IMR-90 (cell line): ENCODE measurements around the gene MRPL40. TPM values are rescaled to one million over a fixed set of nuclear protein-coding genes. Genes with fewer than 3 reads are reported as not detected.

Source experiments
- ATAC-seq: fragments of 200-7000 bp; cut with Tn5 transposase; 2 replicates; pipeline ENCODE4 v1.9.1; 2020; ENCODE audit warnings: low read depth, mild to moderate bottlenecking, moderate library complexity
- BruUV-seq: library from RNA; stranded (reverse); fragments of 400-500 nt; replicated peaks from 2 replicates; lab custom pipeline; 2021; lab: Mats Ljungman, UMichigan
- CTCF ChIA-PET: fragments of 300-600 bp; formaldehyde crosslinking; extraction: SDS; loops from one replicate; lab custom pipeline; 2021; ENCODE audit warnings: antibody characterized with exemption; lab: Yijun Ruan, JAX
- POLR2A ChIA-PET: fragments of 300-600 bp; sonication (Branson Sonifier 250); formaldehyde crosslinking; loops from one replicate; lab custom pipeline; 2022; ENCODE audit warnings: antibody characterized with exemption; ENCODE audit not compliant: unreplicated experiment; lab: Charles Lee
- DNase-seq: peaks from one replicate; pipeline ENCODE4 v3.0.0; 2013
- H2AFZ ChIP-seq: replicated peaks from 2 replicates; pipeline ENCODE3; 2013; ENCODE audit warnings: low read length, mild to moderate bottlenecking; ENCODE audit not compliant: poor library complexity
- H2AK5ac ChIP-seq: 2 replicates; pipeline ENCODE4 v1.6.1; 2013; ENCODE audit warnings: low read depth, low read length, inconsistent platforms
- H2AK9ac ChIP-seq: replicated peaks from 2 replicates; pipeline ENCODE3; 2013; ENCODE audit warnings: mild to moderate bottlenecking, low read depth, low read length, moderate library complexity; ENCODE audit not compliant: poor library complexity
- H2BK120ac ChIP-seq: 2 replicates; pipeline ENCODE4 v1.6.1; 2013; ENCODE audit warnings: low read depth, low read length, inconsistent platforms
- H2BK15ac ChIP-seq: 3 replicates; pipeline ENCODE4 v1.6.1; 2013; ENCODE audit warnings: low read depth, low read length, inconsistent platforms
- H2BK20ac ChIP-seq: 2 replicates; pipeline ENCODE4 v1.6.1; 2013; ENCODE audit warnings: low read depth, mild to moderate bottlenecking, inconsistent platforms, low read length, moderate library complexity
- H2BK5ac ChIP-seq: 2 replicates; pipeline ENCODE4 v1.6.1; 2013; ENCODE audit warnings: mild to moderate bottlenecking, low read depth, low read length, inconsistent platforms; ENCODE audit not compliant: poor library complexity, severe bottlenecking
- H3K14ac ChIP-seq: replicated peaks from 2 replicates; pipeline ENCODE4 v1.6.1; 2013; ENCODE audit warnings: low read depth, low read length, inconsistent platforms
- H3K18ac ChIP-seq: 2 replicates; pipeline ENCODE4 v1.6.1; 2013; ENCODE audit warnings: low read depth, low read length, control low read depth
- H3K23ac ChIP-seq: 2 replicates; pipeline ENCODE4 v1.6.1; 2013; ENCODE audit warnings: low read depth, low read length, inconsistent platforms
- H3K27ac ChIP-seq: 2 replicates; pipeline ENCODE4 v1.5.1; 2013; ENCODE audit warnings: mild to moderate bottlenecking, control low read depth, low read length; ENCODE audit not compliant: insufficient read depth
- H3K27me3 ChIP-seq: 2 replicates; pipeline ENCODE4 v1.6.1; 2013; ENCODE audit warnings: low read length; ENCODE audit not compliant: control insufficient read depth, insufficient read depth
- H3K36me3 ChIP-seq: 2 replicates; pipeline ENCODE4 v1.6.1; 2013; ENCODE audit warnings: low read length, mixed read lengths; ENCODE audit not compliant: control insufficient read depth, insufficient read depth
- H3K4ac ChIP-seq: 2 replicates; pipeline ENCODE4 v1.6.1; 2013; ENCODE audit warnings: low read depth, low read length, inconsistent platforms
- H3K4me1 ChIP-seq: 2 replicates; pipeline ENCODE4 v1.6.1; 2013; ENCODE audit warnings: low read length, mixed read lengths; ENCODE audit not compliant: control insufficient read depth, insufficient read depth
- H3K4me2 ChIP-seq: 2 replicates; pipeline ENCODE4 v1.6.1; 2013; ENCODE audit warnings: low read depth, mild to moderate bottlenecking, control low read depth, low read length, moderate library complexity
- H3K4me3 ChIP-seq: 2 replicates; pipeline ENCODE4 v1.5.1; 2013; ENCODE audit warnings: low read depth, mild to moderate bottlenecking, control low read depth, low read length, moderate library complexity; ENCODE audit not compliant: insufficient read depth
- H3K56ac ChIP-seq: 2 replicates; pipeline ENCODE4 v1.6.1; 2013; ENCODE audit warnings: low read length, inconsistent platforms; ENCODE audit not compliant: insufficient read depth; ENCODE audit errors: extremely low read depth
- H3K79me1 ChIP-seq, 2 experiments: 2 replicates each; pipeline ENCODE4 v1.6.1; 2013; ENCODE audit warnings: low read length in 2 of 2, inconsistent platforms in 1 of 2, low read depth in 1 of 2
- H3K9ac ChIP-seq: 2 replicates; pipeline ENCODE4 v1.6.1; 2013; ENCODE audit warnings: low read depth, low read length, control low read depth
- H3K9me1 ChIP-seq: 2 replicates; pipeline ENCODE4 v1.6.1; 2013; ENCODE audit warnings: low read length, inconsistent platforms; ENCODE audit not compliant: insufficient read depth
- H3K9me3 ChIP-seq: 2 replicates; pipeline ENCODE4 v1.6.1; 2013; ENCODE audit warnings: low read length; ENCODE audit not compliant: control insufficient read depth, insufficient read depth
- H4K20me1 ChIP-seq: 2 replicates; pipeline ENCODE4 v1.6.1; 2013; ENCODE audit warnings: low read length, inconsistent platforms; ENCODE audit not compliant: insufficient read depth
- H4K5ac ChIP-seq: 2 replicates; pipeline ENCODE4 v1.6.1; 2013; ENCODE audit warnings: mild to moderate bottlenecking, low read depth, low read length, control low read depth
- H4K8ac ChIP-seq, 2 experiments: 2 replicates each; pipeline ENCODE4 v1.6.1; 2013; ENCODE audit warnings: low read depth in 2 of 2, low read length in 2 of 2, control low read depth in 1 of 2, inconsistent platforms in 1 of 2
- H4K91ac ChIP-seq: 2 replicates; pipeline ENCODE4 v1.6.1; 2013; ENCODE audit warnings: low read depth, low read length, inconsistent platforms; ENCODE audit not compliant: insufficient read depth
- CEBPB ChIP-seq: IDR thresholded peaks from 2 replicates; pipeline ENCODE4 v1.6.1; 2012; ENCODE audit warnings: low read depth, low read length, improper control_type of control experiment
- MAZ ChIP-seq: IDR thresholded peaks from 2 replicates; pipeline ENCODE4 v1.6.1; 2012; ENCODE audit warnings: low read depth, mild to moderate bottlenecking, low read length, improper control_type of control experiment, moderate library complexity, borderline replicate concordance
- NFE2L2 ChIP-seq: fragments of 150-350 bp; IDR thresholded peaks from 2 replicates; pipeline ENCODE4 v1.6.1; 2016; ENCODE audit warnings: low read depth, mild to moderate bottlenecking, low read length
- POLR2A ChIP-seq: IDR thresholded peaks from 2 replicates; pipeline ENCODE4 v1.6.1; 2012; ENCODE audit warnings: mild to moderate bottlenecking, low read depth, low read length
- RAD21 ChIP-seq: IDR thresholded peaks from 2 replicates; pipeline ENCODE4 v1.6.1; 2012; ENCODE audit warnings: low read length, improper control_type of control experiment
- RCOR1 ChIP-seq: IDR thresholded peaks from 2 replicates; pipeline ENCODE4 v1.6.1; 2012; ENCODE audit warnings: mild to moderate bottlenecking, low read length, improper control_type of control experiment; ENCODE audit not compliant: insufficient replicate concordance
- RFX5 ChIP-seq: IDR thresholded peaks from 2 replicates; pipeline ENCODE4 v1.8.0; 2012; ENCODE audit warnings: low read depth, mild to moderate bottlenecking, low read length, moderate library complexity
- SMC3 ChIP-seq: fragments of 150-350 bp; IDR thresholded peaks from 2 replicates; pipeline ENCODE4 v1.6.1; 2016; ENCODE audit warnings: low read depth, mild to moderate bottlenecking, antibody characterized with exemption, low read length, moderate library complexity
- WGBS, 2 experiments: methylation state at CpG; one replicate each; pipeline versions ENCODE4 v1.1.5 to v1.1.7; 2013; ENCODE audit warnings: missing lambda C conversion rate in 2 of 2; ENCODE audit not compliant: insufficient read length in 1 of 2; ENCODE audit errors: extremely low coverage in 2 of 2; 5-methylcytosine and 5-hydroxymethylcytosine counted together
- dilution Hi-C: fragments of 300-500 bp; cut with HindIII; formaldehyde crosslinking; loops from one replicate; pipeline ENCODE4 v1.14.3; 2018; ENCODE audit warnings: low sequenced_read_pairs; ENCODE audit not compliant: unreplicated experiment
- in situ Hi-C: fragments of 300-500 bp; cut with MboI; formaldehyde crosslinking; loops from 3 replicates; pipeline ENCODE4 v1.14.3; 2019; ENCODE audit warnings: low sequenced_read_pairs, inconsistent platforms, mixed read lengths
- intact Hi-C: fragments of 100-400 bp; cut with micrococcal nuclease; formaldehyde crosslinking; loops from 2 replicates; pipeline ENCODE4 v1.10.0; 2022
- polyA plus RNA-seq, 3 experiments: library from polyadenylated mRNA; depleted of rRNA; stranded (reverse); fragments of >200 nt; gene quantifications; 2 replicates each; pipeline ENCODE4 v1.2.3, GENCODE V29; 2012; ENCODE audit warnings: low replicate concordance in 1 of 3
- total RNA-seq: library from RNA; depleted of rRNA; stranded (reverse); fragments of >200 nt; gene quantifications from 2 replicates; pipeline ENCODE4 v1.2.3, GENCODE V29; 2012
- TF ChIP-seq, protein P1 (sequence below): fragments of 150-350 bp; IDR thresholded peaks from 2 replicates; pipeline ENCODE4 v1.6.1; 2017; ENCODE audit warnings: mild to moderate bottlenecking, antibody characterized with exemption, low read length, low read depth
- TF ChIP-seq, protein P2 (sequence below): conservative IDR thresholded peaks from 2 replicates; pipeline ENCODE4 v1.5.1; 2012; ENCODE audit warnings: mild to moderate bottlenecking, low read depth, low read length, improper control_type of control experiment

Gene MRPL40
- total and polyA plus RNA-seq, 2 of the 4 experiments (the other 2 are of a cell fraction), result 36.7 to 37.5 TPM

DNA sequence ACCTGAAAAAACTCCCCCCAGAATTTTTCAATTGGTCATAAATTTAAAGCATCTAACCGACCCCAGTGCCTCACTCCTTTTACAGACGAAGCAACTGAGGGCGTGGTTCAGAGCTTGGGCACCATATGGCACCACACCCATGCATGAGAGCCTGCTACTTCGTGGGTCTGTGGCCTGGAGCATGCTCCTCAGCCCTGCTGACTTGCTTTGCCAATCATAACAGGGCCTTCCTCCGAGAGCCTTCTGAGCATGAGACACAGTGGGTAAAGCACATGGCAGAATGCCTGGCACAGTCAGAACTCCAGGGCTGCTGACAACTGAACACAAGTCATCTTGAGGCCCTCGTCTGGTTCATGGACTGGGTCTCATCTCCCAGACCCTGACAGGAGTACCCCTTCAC is 34.1 kb upstream of the MRPL40 start:
- dilution Hi-C loops, result no loop called here
- WGBS, 2 experiments, result 76% methylated on average over 3 of the region's 6 CpGs; no CpG with 5 or more reads in 1 of the 2 experiments

More for the DNA sequence above, 34.1 kb upstream of the MRPL40 start:
- no peaks in the 10 kb centered on the region for H3K4me1 ChIP-seq
- no peak overlapping the region for H3K9ac ChIP-seq
- no peak overlapping the region for H2AK5ac ChIP-seq
- H3K9me1 ChIP-seq, result peaks cover 5% of the 10 kb centered on the region; the same call in 1 of the 2 replicates
- peaks cover 50% of the 10 kb centered on the region for H3K36me3 ChIP-seq
- BruUV-seq, result no TSS peak
- H4K8ac ChIP-seq, result no peak overlapping the region
- TF ChIP-seq POLR2A, result no peak
- no peak for TF ChIP-seq RAD21
- TF ChIP-seq RFX5, result no peak
- no peak for TF ChIP-seq MAZ
- TF ChIP-seq RCOR1, result no peak
- TF ChIP-seq SMC3, result no peak
- TF ChIP-seq, protein P1, sequence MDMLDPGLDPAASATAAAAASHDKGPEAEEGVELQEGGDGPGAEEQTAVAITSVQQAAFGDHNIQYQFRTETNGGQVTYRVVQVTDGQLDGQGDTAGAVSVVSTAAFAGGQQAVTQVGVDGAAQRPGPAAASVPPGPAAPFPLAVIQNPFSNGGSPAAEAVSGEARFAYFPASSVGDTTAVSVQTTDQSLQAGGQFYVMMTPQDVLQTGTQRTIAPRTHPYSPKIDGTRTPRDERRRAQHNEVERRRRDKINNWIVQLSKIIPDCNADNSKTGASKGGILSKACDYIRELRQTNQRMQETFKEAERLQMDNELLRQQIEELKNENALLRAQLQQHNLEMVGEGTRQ, result no peak
- TF ChIP-seq, protein P2, sequence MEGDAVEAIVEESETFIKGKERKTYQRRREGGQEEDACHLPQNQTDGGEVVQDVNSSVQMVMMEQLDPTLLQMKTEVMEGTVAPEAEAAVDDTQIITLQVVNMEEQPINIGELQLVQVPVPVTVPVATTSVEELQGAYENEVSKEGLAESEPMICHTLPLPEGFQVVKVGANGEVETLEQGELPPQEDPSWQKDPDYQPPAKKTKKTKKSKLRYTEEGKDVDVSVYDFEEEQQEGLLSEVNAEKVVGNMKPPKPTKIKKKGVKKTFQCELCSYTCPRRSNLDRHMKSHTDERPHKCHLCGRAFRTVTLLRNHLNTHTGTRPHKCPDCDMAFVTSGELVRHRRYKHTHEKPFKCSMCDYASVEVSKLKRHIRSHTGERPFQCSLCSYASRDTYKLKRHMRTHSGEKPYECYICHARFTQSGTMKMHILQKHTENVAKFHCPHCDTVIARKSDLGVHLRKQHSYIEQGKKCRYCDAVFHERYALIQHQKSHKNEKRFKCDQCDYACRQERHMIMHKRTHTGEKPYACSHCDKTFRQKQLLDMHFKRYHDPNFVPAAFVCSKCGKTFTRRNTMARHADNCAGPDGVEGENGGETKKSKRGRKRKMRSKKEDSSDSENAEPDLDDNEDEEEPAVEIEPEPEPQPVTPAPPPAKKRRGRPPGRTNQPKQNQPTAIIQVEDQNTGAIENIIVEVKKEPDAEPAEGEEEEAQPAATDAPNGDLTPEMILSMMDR, result no peak
- TF ChIP-seq CEBPB, result no peak
- no peak for TF ChIP-seq NFE2L2
- ATAC-seq (no peak), DNase-seq (no peak)
- H3K4me3 ChIP-seq, result no peak overlapping the region
- no peak overlapping the region for H4K5ac ChIP-seq
- POLR2A ChIA-PET, result no interaction called here
- no peak overlapping the region for H3K4me2 ChIP-seq
- H3K14ac ChIP-seq, result no peak overlapping the region
- H2BK20ac ChIP-seq, result no peak overlapping the region
- H3K56ac ChIP-seq, result no peak overlapping the region
- in situ Hi-C loops, result no loop called here
- H2BK15ac ChIP-seq, result no peak overlapping the region
- H3K4ac ChIP-seq, result no peak overlapping the region
- H4K91ac ChIP-seq, result no peak overlapping the region
- no peak overlapping the region for H2AK9ac ChIP-seq
- no peak overlapping the region for H2AFZ ChIP-seq
- CTCF ChIA-PET, result no interaction called here
- H3K18ac ChIP-seq, result no peak overlapping the region
- peaks cover 2% of the 10 kb centered on the region; the same call in 1 of the 2 replicates for H4K20me1 ChIP-seq
- peaks cover 13 to 20% of the 10 kb centered on the region in 2 experiments; a peak in 3 of 4 replicates for H3K79me1 ChIP-seq
- no peaks in the 10 kb centered on the region for H3K27me3 ChIP-seq
- no peak overlapping the region for H2BK5ac ChIP-seq
- H3K9me3 ChIP-seq, result no peaks in the 10 kb centered on the region
- H3K23ac ChIP-seq, result no peak overlapping the region
- H2BK120ac ChIP-seq, result no peak overlapping the region
- intact Hi-C loops, result no loop called here
- H3K27ac ChIP-seq, result no peak overlapping the region
